HG03520 (cell line): ENCODE data around the gene USP17L10.
"Not testable (repeated sequence)": the region's sequence is repeated elsewhere in the genome, so short reads cannot be mapped to it uniquely, and the experiment has no call there.

ENCODE experiments used
- ATAC-seq: cut with Tn5 transposase; IDR thresholded peaks from one replicate; pipeline ENCODE4 v1.9.1; 2021; ENCODE audit warnings: mild to moderate bottlenecking, moderate library complexity; ENCODE audit not compliant: unreplicated experiment

The USP17L10 gene

GRCh38 chr4:9210357-9210756 lies at the start of gene USP17L10:
Gene USP17L10 (plus strand): TSS chr4:9210657. CDS start chr4:9210657, 0 bp downstream.
- ATAC-seq = not testable (repeated sequence)

DNA sequence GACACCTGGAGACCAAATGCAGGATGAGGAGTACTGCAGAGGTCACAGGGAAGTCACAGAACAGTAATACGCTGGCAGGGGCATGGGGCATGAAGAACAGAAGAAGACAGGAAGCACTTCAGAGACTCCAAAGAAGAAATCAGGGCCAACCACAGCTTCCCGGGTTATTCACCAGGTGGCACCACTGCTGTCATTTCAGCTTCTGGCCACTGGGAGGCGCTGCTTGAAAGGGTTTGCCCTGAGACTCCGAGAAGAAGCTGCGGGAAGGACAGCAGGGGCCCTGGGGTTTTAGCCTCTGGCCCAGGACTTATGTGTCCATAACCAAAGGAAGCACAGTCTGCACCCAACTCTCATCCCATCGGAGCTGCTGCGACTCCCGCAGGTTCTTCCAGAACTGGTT lies 44.5 kb upstream of the USP17L10 start:
- ATAC-seq = not testable (repeated sequence)

- not testable (repeated sequence) for ATAC-seq
These were observed 40.5 kb upstream of the USP17L10 start, which contains the start of gene FAM90A26 for GRCh38 chr4:9169791-9170459. Gene FAM90A26 (plus strand): TSS chr4:9170409. CDS start chr4:9173173, 2,764 bp downstream.

DNA sequence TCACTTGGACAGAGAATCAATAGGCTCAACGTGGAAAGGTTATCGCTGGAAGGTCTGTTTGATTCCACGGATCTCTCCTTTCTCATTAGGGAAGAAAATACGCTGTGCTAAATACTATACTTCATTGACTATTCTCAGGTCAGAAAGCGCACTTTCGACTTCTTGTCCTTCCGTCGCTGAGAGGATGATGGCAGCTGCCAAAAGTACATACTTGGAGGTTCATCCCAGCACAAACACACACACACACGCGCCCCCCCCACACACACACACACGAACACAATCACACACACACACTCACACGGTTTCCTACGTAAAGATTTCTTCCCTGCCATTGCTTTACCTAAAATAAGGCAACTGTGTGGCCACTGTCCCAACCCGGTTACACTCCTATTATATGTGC lies 4.2 kb downstream of the USP17L10 start:
- not testable (repeated sequence) for ATAC-seq

GRCh38 chr4:9215105-9215504 lies 4.6 kb downstream of the USP17L10 start, which contains the start of gene USP17L11:
Gene USP17L11 (plus strand): TSS chr4:9215405. CDS start chr4:9215405, 0 bp downstream.
- ATAC-seq = not testable (repeated sequence)

DNA sequence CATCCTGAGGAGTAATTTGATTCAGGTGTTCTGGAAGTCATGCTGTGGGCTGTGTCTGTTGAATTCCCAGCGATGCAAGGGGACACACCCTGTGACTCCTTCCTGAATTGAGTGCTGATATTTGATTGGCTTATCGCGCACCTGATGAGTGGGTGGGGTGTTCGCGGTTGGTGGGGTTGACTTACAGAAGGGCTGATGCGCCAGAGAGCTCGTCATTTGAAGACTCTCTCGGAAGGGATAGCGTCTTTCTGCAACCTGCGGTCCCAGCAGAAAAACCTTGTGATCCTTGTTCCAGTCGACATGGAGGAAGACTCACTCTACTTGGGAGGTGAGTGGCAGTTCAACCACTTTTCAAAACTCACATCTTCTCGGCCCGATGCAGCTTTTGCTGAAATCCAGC lies 9.4 kb downstream of the USP17L10 start, which contains the start of gene USP17L12:
Gene USP17L12, plus strand, starts transcription at position 301 of the 400 bp plus-strand sequence. Its CDS starts 0 bp downstream, at position 301.
- not testable (repeated sequence) for ATAC-seq

DNA sequence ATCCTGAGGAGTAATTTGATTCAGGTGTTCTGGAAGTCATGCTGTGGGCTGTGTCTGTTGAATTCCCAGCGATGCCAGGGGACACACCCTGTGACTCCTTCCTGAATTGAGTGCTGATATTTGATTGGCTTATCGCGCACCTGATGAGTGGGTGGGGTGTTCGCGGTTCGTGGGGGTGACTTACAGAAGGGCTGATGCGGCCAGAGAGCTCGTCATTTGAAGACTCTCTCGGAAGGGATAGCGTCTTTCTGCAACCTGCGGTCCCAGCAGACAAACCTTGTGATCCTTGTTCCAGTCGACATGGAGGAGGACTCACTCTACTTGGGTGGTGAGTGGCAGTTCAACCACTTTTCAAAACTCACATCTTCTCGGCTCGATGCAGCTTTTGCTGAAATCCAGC lies 14.1 kb downstream of the USP17L10 start, which contains the start of gene USP17L13:
Gene USP17L13, plus strand, starts transcription at position 301 of the 400 bp plus-strand sequence. Its CDS starts 0 bp downstream, at position 301.
- not testable (repeated sequence) for ATAC-seq

GRCh38 chr4:9230249-9230648 lies 19.8 kb downstream of the USP17L10 start:
- not testable (repeated sequence) for ATAC-seq

DNA sequence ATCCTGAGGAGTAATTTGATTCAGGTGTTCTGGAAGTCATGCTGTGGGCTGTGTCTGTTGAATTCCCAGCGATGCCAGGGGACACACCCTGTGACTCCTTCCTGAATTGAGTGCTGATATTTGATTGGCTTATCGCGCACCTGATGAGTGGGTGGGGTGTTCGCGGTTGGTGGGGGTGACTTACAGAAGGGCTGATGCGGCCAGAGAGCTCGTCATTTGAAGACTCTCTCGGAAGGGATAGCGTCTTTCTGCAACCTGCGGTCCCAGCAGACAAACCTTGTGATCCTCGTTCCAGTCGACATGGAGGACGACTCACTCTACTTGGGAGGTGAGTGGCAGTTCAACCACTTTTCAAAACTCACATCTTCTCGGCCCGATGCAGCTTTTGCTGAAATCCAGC lies 23.6 kb downstream of the USP17L10 start, which contains the start of gene USP17L15:
Gene USP17L15, plus strand, starts transcription at position 301 of the 400 bp plus-strand sequence. Its CDS starts 0 bp downstream, at position 301.
- ATAC-seq = not testable (repeated sequence)

DNA sequence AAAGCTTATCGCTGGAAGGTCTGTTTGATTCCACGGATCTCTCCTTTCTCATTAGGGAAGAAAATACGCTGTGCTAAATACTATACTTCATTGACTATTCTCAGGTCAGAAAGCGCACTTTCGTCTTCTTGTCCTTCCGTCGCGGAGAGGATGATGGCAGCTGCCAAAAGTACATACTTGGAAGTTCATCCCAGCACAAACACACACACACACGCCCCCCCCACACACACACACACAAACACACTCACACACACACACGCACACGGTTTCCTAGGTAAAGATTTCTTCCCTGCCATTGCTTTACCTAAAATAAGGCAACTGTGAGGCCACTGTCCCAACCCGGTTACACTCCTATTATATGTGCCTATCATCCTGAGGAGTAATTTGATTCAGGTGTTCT lies 28.0 kb downstream of the USP17L10 start:
- not testable (repeated sequence) for ATAC-seq

- ATAC-seq = not testable (repeated sequence)
These were observed 33.1 kb downstream of the USP17L10 start, which contains the start of gene USP17L17 for GRCh38 chr4:9243579-9243978. Gene USP17L17 (plus strand): TSS chr4:9243879. CDS start chr4:9243879, 0 bp downstream.

GRCh38 chr4:9247953-9248680 lies 37.7 kb downstream of the USP17L10 start, which contains the start of gene USP17L18:
Gene USP17L18 (plus strand): TSS chr4:9248630. CDS start chr4:9248630, 0 bp downstream.
- not testable (repeated sequence) for ATAC-seq

GRCh38 chr4:9253078-9253477 lies 42.6 kb downstream of the USP17L10 start, which contains the start of gene USP17L19:
Gene USP17L19 (plus strand): TSS chr4:9253378. CDS start chr4:9253378, 0 bp downstream.
- not testable (repeated sequence) for ATAC-seq

DNA sequence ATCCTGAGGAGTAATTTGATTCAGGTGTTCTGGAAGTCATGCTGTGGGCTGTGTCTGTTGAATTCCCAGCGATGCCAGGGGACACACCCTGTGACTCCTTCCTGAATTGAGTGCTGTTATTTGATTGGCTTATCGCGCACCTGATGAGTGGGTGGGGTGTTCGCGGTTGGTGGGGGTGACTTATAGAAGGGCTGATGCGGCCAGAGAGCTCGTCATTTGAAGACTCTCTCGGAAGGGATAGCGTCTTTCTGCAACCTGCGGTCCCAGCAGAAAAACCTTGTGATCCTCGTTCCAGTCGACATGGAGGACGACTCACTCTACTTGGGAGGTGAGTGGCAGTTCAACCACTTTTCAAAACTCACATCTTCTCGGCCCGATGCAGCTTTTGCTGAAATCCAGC lies 47.4 kb downstream of the USP17L10 start, which contains the start of gene USP17L20:
Gene USP17L20, plus strand, starts transcription at position 301 of the 400 bp plus-strand sequence. Its CDS starts 0 bp downstream, at position 301.
- not testable (repeated sequence) for ATAC-seq
